ENCODE measurements around the gene MXD3. TPM values are rescaled to one million over a fixed set of nuclear protein-coding genes. Genes with fewer than 3 reads are reported as not detected.
"Not testable (repeated sequence)": the region's sequence is repeated elsewhere in the genome, so short reads cannot be mapped to it uniquely, and the experiment has no call there.

The MXD3 gene
- total and polyA plus RNA-seq, 2 of the 4 experiments (the other 2 are of a cell fraction) = 7.3 to 12.9 TPM

DNA sequence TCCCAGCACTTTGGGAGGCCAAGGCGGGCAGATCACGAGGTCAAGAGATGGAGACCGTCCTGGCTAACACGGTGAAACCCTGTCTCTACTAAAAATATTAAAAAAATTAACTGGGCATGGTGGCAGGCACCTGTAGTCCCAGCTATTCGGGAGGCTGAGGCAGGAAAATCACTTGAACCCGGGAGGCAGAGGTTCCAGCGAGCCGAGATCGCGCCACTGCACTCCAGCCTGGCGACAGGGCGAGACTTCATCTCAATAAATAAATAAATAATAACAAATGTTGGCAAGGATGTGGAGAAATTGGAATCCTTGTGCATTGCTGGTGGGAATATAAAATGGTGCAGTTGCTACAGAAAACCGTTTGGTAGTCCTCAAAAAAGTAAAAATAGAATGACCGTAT is 31.3 kb upstream of the MXD3 start:
- H2AK9ac ChIP-seq (replicated peaks; ENCODE audit: low read depth, low read length, poor library complexity); DNase-seq; H2BK120ac ChIP-seq (ENCODE audit: low read depth, low read length); H3K9ac ChIP-seq (ENCODE audit: low read depth, low read length); H3K27ac ChIP-seq (ENCODE audit: insufficient read depth, low read length); H4K5ac ChIP-seq (ENCODE audit: low read depth, low read length); H3K27me3 ChIP-seq (ENCODE audit: control insufficient read depth, insufficient read depth, low read length); CTCF ChIA-PET; POLR2A ChIA-PET (ENCODE audit: unreplicated experiment); H3K9me3 ChIP-seq (ENCODE audit: control insufficient read depth, insufficient read depth, low read length); H4K8ac ChIP-seq (ENCODE audit: low read depth in 2 of 2, low read length in 2 of 2); H3K4me1 ChIP-seq (ENCODE audit: control insufficient read depth, insufficient read depth, low read length); H2BK20ac ChIP-seq (ENCODE audit: low read depth, low read length); intact Hi-C loops (cut with micrococcal nuclease); in situ Hi-C loops (cut with MboI; ENCODE audit: low sequenced_read_pairs); H3K18ac ChIP-seq (ENCODE audit: low read depth, low read length); H3K14ac ChIP-seq (replicated peaks; ENCODE audit: low read depth, low read length); H3K56ac ChIP-seq (ENCODE audit: extremely low read depth, insufficient read depth, low read length); H3K23ac ChIP-seq (ENCODE audit: low read depth, low read length); H2BK15ac ChIP-seq (ENCODE audit: low read depth, low read length); ATAC-seq (ENCODE audit: low read depth); H3K4me2 ChIP-seq (ENCODE audit: low read depth, low read length); BruUV-seq (replicated peaks); dilution Hi-C loops (cut with HindIII; ENCODE audit: low sequenced_read_pairs, unreplicated experiment); H2BK5ac ChIP-seq (ENCODE audit: low read depth, low read length, poor library complexity, severe bottlenecking); H3K4me3 ChIP-seq (ENCODE audit: insufficient read depth, low read depth, low read length); H4K91ac ChIP-seq (ENCODE audit: insufficient read depth, low read depth, low read length); H3K4ac ChIP-seq (ENCODE audit: low read depth, low read length); H2AK5ac ChIP-seq (ENCODE audit: low read depth, low read length); H2AFZ ChIP-seq (replicated peaks; ENCODE audit: low read length, poor library complexity): not testable (repeated sequence)
- Histone ChIP-seq H3K9me1 (ENCODE audit: insufficient read depth, low read length) (peaks cover 12% of the 10 kb centered on the region; the same call in 1 of the 2 replicates), H3K79me1 (ENCODE audit: low read depth in 1 of 2, low read length in 2 of 2) (peaks cover 41 to 55% of the 10 kb centered on the region in 2 experiments), H3K36me3 (ENCODE audit: control insufficient read depth, insufficient read depth, low read length) (peaks cover 20% of the 10 kb centered on the region), H4K20me1 (ENCODE audit: insufficient read depth, low read length) (peaks cover 22% of the 10 kb centered on the region; the same call in 1 of the 2 replicates)
- no CpG with 5 or more reads among the region's 14 CpGs for WGBS, 2 experiments (ENCODE audit: extremely low coverage in 2 of 2, insufficient read length in 1 of 2)
